GM19452 (cell line): ENCODE data around the gene NOC2L.

ENCODE experiments used
- ATAC-seq: cut with Tn5 transposase; IDR thresholded peaks from one replicate; pipeline ENCODE4 v1.9.1; 2021; ENCODE audit not compliant: unreplicated experiment

Gene NOC2L

GRCh38 chr1:943545-944340 lies 15.3 kb downstream of the NOC2L start:
- no peak for ATAC-seq

GRCh38 chr1:942864-943533 lies 16.1 kb downstream of the NOC2L start:
- no peak for ATAC-seq

- ATAC-seq, result no peak
These were observed 16.6 kb downstream of the NOC2L start for GRCh38 chr1:942411-942821.

GRCh38 chr1:941588-942383 lies 17.3 kb downstream of the NOC2L start:
- no peak for ATAC-seq

GRCh38 chr1:941015-941587 lies 18.0 kb downstream of the NOC2L start:
- ATAC-seq, result no peak

- ATAC-seq, result no peak
These were observed 18.7 kb downstream of the NOC2L start for GRCh38 chr1:940107-941014.

GRCh38 chr1:939511-940106 lies 19.4 kb downstream of the NOC2L start:
- ATAC-seq, result no peak

GRCh38 chr1:938711-939489 lies 20.2 kb downstream of the NOC2L start:
- ATAC-seq, result no peak

- ATAC-seq, result no peak
These were observed 20.9 kb downstream of the NOC2L start for GRCh38 chr1:938088-938683.

- ATAC-seq, result no peak
These were observed 21.5 kb downstream of the NOC2L start for GRCh38 chr1:937521-937920.

- no peak for ATAC-seq
These were observed 22.4 kb downstream of the NOC2L start for GRCh38 chr1:936348-937264.

- ATAC-seq, result no peak
These were observed 23.3 kb downstream of the NOC2L start for GRCh38 chr1:935751-936231.

- ATAC-seq, result no peak
These were observed 23.9 kb downstream of the NOC2L start for GRCh38 chr1:934991-935750.

GRCh38 chr1:933603-933940 lies 25.5 kb downstream of the NOC2L start:
- ATAC-seq, result no peak

- ATAC-seq, result no peak
These were observed 26.1 kb downstream of the NOC2L start for GRCh38 chr1:932776-933602.

- no peak for ATAC-seq
These were observed 26.9 kb downstream of the NOC2L start for GRCh38 chr1:932173-932510.
